Activated naive CD4-positive, alpha-beta T cell treated with anti-CD3 and anti-CD28 coated beads for 36 hours (primary cell): Measurements from ENCODE around the gene ZNF648. TPM values are rescaled to one million over a fixed set of nuclear protein-coding genes. Genes with fewer than 3 reads are reported as not detected.
A peak's percentile ranks its signal among the peaks of the same experiment; 100 is the strongest.
"Not testable (repeated sequence)": the region's sequence is repeated elsewhere in the genome, so short reads cannot be mapped to it uniquely, and the experiment has no call there.

ENCODE experiments used
- CTCF ChIA-PET: fragments of 350-600 bp; sonication (Branson Sonifier 250); formaldehyde crosslinking; loops from one replicate; lab custom pipeline; 2021; ENCODE audit warnings: antibody characterized with exemption; lab: Charles Lee
- DNase-seq: peaks from one replicate; pipeline ENCODE4 v3.0.0-alpha.2; 2020
- H3K27ac Mint-ChIP-seq: one replicate; pipeline ENCODE4 v1.8.0; 2021; ENCODE audit warnings: mild to moderate bottlenecking, mixed read lengths
- H3K27me3 Mint-ChIP-seq: one replicate; pipeline ENCODE4 v1.8.0; 2021; ENCODE audit warnings: low read depth, mixed read lengths
- H3K36me3 Mint-ChIP-seq: one replicate; pipeline ENCODE4 v1.8.0; 2021; ENCODE audit warnings: low read depth, mixed read lengths
- H3K4me1 Mint-ChIP-seq: one replicate; pipeline ENCODE4 v1.8.0; 2021; ENCODE audit warnings: low read depth, mixed read lengths
- H3K4me3 Mint-ChIP-seq: one replicate; pipeline ENCODE4 v1.8.0; 2021; ENCODE audit warnings: mild to moderate bottlenecking, moderate library complexity, mixed read lengths
- H3K9me3 Mint-ChIP-seq: one replicate; pipeline ENCODE4 v1.8.0; 2021; ENCODE audit warnings: mixed read lengths
- intact Hi-C: fragments of 100-400 bp; cut with micrococcal nuclease; formaldehyde crosslinking; loops from one replicate; pipeline ENCODE4 v1.15.1; 2023
- total RNA-seq, 2 experiments: library from RNA; stranded (reverse); gene quantifications; one replicate each; pipeline ENCODE4 v1.2.3, GENCODE V29; 2021

Gene ZNF648
- total RNA-seq, 2 experiments from 2014 or later: not detected

GRCh38 chr1:182050481-182051448 lies 10.7 kb downstream of the ZNF648 start:
- Mint-ChIP-seq H3K4me1 (peaks cover 19% of the 10 kb centered on the region), H3K4me3 (no peak overlapping the region), H3K9me3 (peaks cover 3% of the 10 kb centered on the region), H3K36me3 (no peaks in the 10 kb centered on the region), H3K27me3 (no peaks in the 10 kb centered on the region), H3K27ac (no peak overlapping the region)
- intact Hi-C loops: loop anchor here (10.0 kb wide), 3 partner anchors 316 to 856 kb away; no protein-coding TSS in a partner anchor
- no peak for DNase-seq
- CTCF ChIA-PET: interaction anchor here (0.7 to 1.9 kb wide), 2 partner anchors 9 to 114 kb away, joined by 5 to 6 read pairs; no protein-coding TSS in a partner anchor

- H3K4me3 Mint-ChIP-seq: no peak overlapping the region
- no peaks in the 10 kb centered on the region for H3K27me3 Mint-ChIP-seq
- no peak overlapping the region for H3K27ac Mint-ChIP-seq
- H3K36me3 Mint-ChIP-seq: no peaks in the 10 kb centered on the region
- H3K9me3 Mint-ChIP-seq: peaks cover 7% of the 10 kb centered on the region
- peaks cover 19% of the 10 kb centered on the region for H3K4me1 Mint-ChIP-seq
- intact Hi-C loops: no loop called here
- CTCF ChIA-PET: no interaction called here
- no peak for DNase-seq
Measured at GRCh38 chr1:182048562-182048961, 12.9 kb downstream of the ZNF648 start.

DNA sequence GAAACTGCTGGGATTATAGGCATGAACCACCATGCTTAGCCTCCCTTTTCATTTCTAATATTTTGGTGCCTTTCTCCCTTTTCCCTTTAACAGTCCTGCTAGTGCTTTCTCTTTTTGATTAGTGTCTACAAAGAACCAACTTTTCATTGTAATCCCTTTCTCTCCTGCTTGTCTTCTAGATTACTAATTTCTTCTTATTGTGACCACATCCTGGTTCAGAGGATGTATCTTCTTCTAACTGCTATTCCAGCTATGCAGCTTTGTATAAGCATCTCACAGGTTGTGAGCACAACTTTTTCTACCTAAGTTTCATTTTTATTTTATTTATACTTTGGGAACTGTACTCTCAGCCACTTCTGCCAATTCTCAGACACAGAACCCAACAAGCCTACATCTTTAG lies 14.7 kb downstream of the ZNF648 start:
- H3K27ac Mint-ChIP-seq: peak overlapping the region; percentile 57
- CTCF ChIA-PET: interaction anchor here (0.7 to 1.5 kb wide), 3 partner anchors 17 to 37 kb away, joined by 3 to 8 read pairs (median 4); no protein-coding TSS in a partner anchor
- peaks cover 7% of the 10 kb centered on the region for H3K9me3 Mint-ChIP-seq
- H3K4me1 Mint-ChIP-seq: peaks cover 14% of the 10 kb centered on the region
- no peak overlapping the region for H3K4me3 Mint-ChIP-seq
- no peaks in the 10 kb centered on the region for H3K36me3 Mint-ChIP-seq
- H3K27me3 Mint-ChIP-seq: no peaks in the 10 kb centered on the region
- intact Hi-C loops: no loop called here
- no peak for DNase-seq

- H3K4me3 Mint-ChIP-seq, DNase-seq, H3K9me3 Mint-ChIP-seq, H3K27ac Mint-ChIP-seq, intact Hi-C loops, H3K27me3 Mint-ChIP-seq, H3K36me3 Mint-ChIP-seq: not testable (repeated sequence)
- peaks cover 13% of the 10 kb centered on the region for H3K4me1 Mint-ChIP-seq
- CTCF ChIA-PET: interaction anchor here (1.2 kb wide), 1 partner anchor 9 kb away, joined by 3 read pairs; no protein-coding TSS in a partner anchor
Measured at GRCh38 chr1:182045481-182045880, 16.0 kb downstream of the ZNF648 start.

DNA sequence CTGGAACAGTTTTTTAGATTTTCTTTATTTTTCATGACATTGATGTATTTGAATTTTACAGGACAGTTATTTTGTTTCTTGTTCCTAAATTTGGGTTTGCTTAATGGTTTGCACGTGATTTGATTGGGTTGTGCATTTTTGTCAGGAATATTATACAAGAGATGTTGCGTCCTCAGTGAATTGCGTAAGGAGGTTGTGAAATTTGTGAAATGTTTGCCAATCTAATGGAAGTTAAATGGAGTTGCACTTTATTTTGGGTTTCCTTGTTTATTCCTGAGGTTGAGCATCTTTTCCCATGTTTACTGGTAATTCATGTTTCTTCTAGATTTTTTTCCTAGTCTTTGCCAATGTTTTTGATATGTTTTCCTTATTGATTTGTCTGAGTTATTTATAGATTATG lies 19.9 kb downstream of the ZNF648 start:
- H3K27me3 Mint-ChIP-seq: no peaks in the 10 kb centered on the region
- intact Hi-C loops: no loop called here
- H3K27ac Mint-ChIP-seq: no peak overlapping the region
- no peak for DNase-seq
- H3K4me3 Mint-ChIP-seq: no peak overlapping the region
- H3K4me1 Mint-ChIP-seq: peaks cover under 1% of the 10 kb centered on the region
- CTCF ChIA-PET: no interaction called here
- H3K36me3 Mint-ChIP-seq: no peaks in the 10 kb centered on the region
- H3K9me3 Mint-ChIP-seq: peaks cover 17% of the 10 kb centered on the region

- intact Hi-C loops: no loop called here
- H3K4me3 Mint-ChIP-seq: no peak overlapping the region
- CTCF ChIA-PET: no interaction called here
- H3K27ac Mint-ChIP-seq: no peak overlapping the region
- no peaks in the 10 kb centered on the region for H3K4me1 Mint-ChIP-seq
- DNase-seq: no peak
- H3K36me3 Mint-ChIP-seq: no peaks in the 10 kb centered on the region
- peaks cover 11% of the 10 kb centered on the region for H3K9me3 Mint-ChIP-seq
- no peaks in the 10 kb centered on the region for H3K27me3 Mint-ChIP-seq
Measured at GRCh38 chr1:182038220-182038619, 23.3 kb downstream of the ZNF648 start.

DNA sequence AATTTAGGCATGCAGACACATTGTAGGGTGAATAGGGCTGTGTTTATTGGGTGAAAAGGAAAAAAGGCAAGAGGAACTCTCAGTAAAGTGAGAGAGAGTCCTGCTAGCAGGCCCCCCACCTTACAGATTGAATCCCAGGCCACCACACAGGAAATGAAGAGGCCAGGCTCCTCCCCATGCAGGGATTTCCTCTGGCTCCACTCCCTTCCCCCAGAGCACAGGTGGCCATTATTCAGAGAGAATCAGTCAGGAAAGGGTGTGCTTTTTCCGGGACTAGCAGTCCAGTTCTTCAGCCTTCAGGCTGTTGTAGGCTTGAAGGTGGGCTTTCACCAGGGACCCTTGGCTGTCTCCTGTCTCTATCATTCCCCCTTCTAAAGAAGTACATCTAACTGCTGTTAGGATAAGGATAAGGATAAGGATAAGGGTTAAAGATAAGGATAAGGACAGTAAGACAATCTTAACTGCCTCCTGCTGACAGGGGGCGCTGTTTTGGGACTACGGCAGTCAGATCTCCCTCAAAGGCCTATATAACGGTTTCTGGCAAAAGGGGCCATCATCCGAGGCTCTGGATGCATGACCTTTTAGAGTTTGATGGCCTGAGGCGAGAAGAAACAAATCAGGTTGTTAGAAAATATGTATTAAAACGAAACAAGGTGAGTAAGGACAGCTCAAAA lies 26.3 kb downstream of the ZNF648 start:
- CTCF ChIA-PET: interaction anchor here (1.0 to 1.3 kb wide), 2 partner anchors 19 to 35 kb away, joined by 3 to 4 read pairs; no protein-coding TSS in a partner anchor
- Mint-ChIP-seq H3K4me1 (no peaks in the 10 kb centered on the region), H3K9me3 (peaks cover 11% of the 10 kb centered on the region), H3K27ac (no peak overlapping the region), H3K27me3 (no peaks in the 10 kb centered on the region), H3K4me3 (no peak overlapping the region), H3K36me3 (no peaks in the 10 kb centered on the region)
- DNase-seq: peak; percentile 31
- intact Hi-C loops: no loop called here

DNA sequence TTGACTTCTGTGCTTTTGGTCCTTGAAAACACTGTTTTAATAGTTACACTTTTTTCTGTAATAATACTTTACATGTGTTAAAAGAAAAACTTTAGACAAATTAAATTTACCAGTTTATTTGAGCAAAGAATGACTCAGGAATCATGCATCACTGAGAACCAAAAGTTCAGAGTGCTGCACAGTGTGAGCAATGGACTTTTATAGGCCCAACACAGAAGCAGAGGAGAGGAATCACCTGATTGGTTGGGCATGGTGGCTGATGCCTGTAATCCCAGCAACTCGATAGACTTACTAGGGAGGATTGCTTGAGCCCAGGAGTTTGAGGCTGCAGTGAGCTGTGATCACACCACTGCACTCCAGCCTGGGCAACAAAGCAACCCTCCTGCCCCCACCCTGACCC lies 29.3 kb downstream of the ZNF648 start:
- H3K9me3 Mint-ChIP-seq: peaks cover 1% of the 10 kb centered on the region
- no peak overlapping the region for H3K27ac Mint-ChIP-seq
- peaks cover 3% of the 10 kb centered on the region for H3K36me3 Mint-ChIP-seq
- H3K4me1 Mint-ChIP-seq: peaks cover 9% of the 10 kb centered on the region
- DNase-seq: no peak
- H3K4me3 Mint-ChIP-seq: no peak overlapping the region
- intact Hi-C loops: loop anchor here (5.0 kb wide), 1 partner anchor 95 kb away; no protein-coding TSS in a partner anchor
- H3K27me3 Mint-ChIP-seq: no peaks in the 10 kb centered on the region
- CTCF ChIA-PET: interaction anchor here (0.7 kb wide), 1 partner anchor 14 kb away, joined by 3 read pairs; no protein-coding TSS in a partner anchor

GRCh38 chr1:182029379-182030331 lies 31.9 kb downstream of the ZNF648 start:
- H3K4me3 Mint-ChIP-seq: peak overlapping the region; percentile 95
- peaks cover 9% of the 10 kb centered on the region for H3K4me1 Mint-ChIP-seq
- CTCF ChIA-PET: interaction anchor here (0.6 to 1.9 kb wide), 3 partner anchors 17 to 51 kb away, joined by 3 to 6 read pairs (median 3); no protein-coding TSS in a partner anchor
- no peaks in the 10 kb centered on the region for H3K27me3 Mint-ChIP-seq
- H3K27ac Mint-ChIP-seq: peak overlapping the region; percentile 95
- intact Hi-C loops: loop anchor here (1.0 to 5.0 kb wide), 8 partner anchors 25 to 1398 kb away; partner anchors contain the start of genes DHX9 and NPL
- peak; percentile 99 for DNase-seq
- peaks cover 3% of the 10 kb centered on the region for H3K36me3 Mint-ChIP-seq
- H3K9me3 Mint-ChIP-seq: no peaks in the 10 kb centered on the region

DNA sequence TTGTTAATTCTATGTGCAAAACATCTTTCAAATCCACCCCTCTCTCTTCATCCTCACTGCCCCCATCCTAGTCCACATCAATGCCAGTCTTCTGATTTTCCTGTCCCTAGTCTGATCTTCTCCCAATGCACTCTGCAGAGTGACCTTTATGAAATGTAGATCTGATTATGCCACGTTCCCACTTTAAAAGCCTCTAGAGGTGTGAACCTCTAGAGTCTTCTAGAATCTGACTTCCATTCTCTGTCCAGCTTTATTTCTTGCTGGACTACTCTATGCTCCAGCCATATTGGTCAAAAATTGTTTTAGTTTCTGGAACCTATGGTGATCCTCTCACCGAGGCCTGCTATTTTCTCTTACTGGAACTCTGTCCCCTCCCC lies 32.5 kb downstream of the ZNF648 start:
- no peak for DNase-seq
- peak overlapping the region; percentile 95 for H3K27ac Mint-ChIP-seq
- peaks cover 3% of the 10 kb centered on the region for H3K36me3 Mint-ChIP-seq
- H3K4me1 Mint-ChIP-seq: peaks cover 9% of the 10 kb centered on the region
- no peaks in the 10 kb centered on the region for H3K9me3 Mint-ChIP-seq
- H3K27me3 Mint-ChIP-seq: no peaks in the 10 kb centered on the region
- H3K4me3 Mint-ChIP-seq: peak overlapping the region; percentile 95
- CTCF ChIA-PET: interaction anchor here (0.6 to 1.9 kb wide), 4 partner anchors 18 to 52 kb away, joined by 3 to 7 read pairs (median 4); no protein-coding TSS in a partner anchor
- intact Hi-C loops: loop anchor here (1.0 to 5.0 kb wide), 7 partner anchors 25 to 1398 kb away; partner anchors contain the start of genes DHX9 and NPL

DNA sequence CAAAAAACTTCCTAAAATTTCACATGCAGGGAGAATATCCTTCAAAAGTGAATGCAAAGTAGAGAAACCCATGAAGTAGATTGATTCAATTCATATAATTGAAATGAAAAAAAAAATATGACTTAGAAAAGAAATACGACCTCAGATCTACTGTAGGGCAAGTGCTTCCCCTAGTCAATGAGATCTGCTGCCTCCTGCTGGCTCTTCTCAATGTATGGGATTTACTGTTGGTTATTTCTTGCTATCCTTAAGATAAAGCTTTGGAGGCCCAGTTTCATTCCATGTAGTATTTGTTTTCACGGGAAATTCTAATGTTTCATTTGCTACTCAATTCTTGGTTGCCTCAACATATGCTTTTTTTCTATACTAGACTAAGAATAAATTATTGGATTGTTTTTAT lies 46.2 kb downstream of the ZNF648 start:
- Mint-ChIP-seq H3K4me3 (no peak overlapping the region), H3K36me3 (no peaks in the 10 kb centered on the region), H3K4me1 (no peaks in the 10 kb centered on the region), H3K9me3 (peaks cover 3% of the 10 kb centered on the region), H3K27me3 (peaks cover 2% of the 10 kb centered on the region), H3K27ac (no peak overlapping the region)
- no peak for DNase-seq
- CTCF ChIA-PET: interaction anchor here (0.7 kb wide), 1 partner anchor 37 kb away, joined by 7 read pairs; no protein-coding TSS in a partner anchor
- intact Hi-C loops: no loop called here
